ENCODE measurements around the gene TMC6. TPM values are rescaled to one million over a fixed set of nuclear protein-coding genes. Genes with fewer than 3 reads are reported as not detected.
A peak's percentile ranks its signal among the peaks of the same experiment; 100 is the strongest.
"Not testable (repeated sequence)": the region's sequence is repeated elsewhere in the genome, so short reads cannot be mapped to it uniquely, and the experiment has no call there.

Gene TMC6
- total and polyA plus RNA-seq, 12 donors: 22.8 to 109 (median 69.1) TPM

DNA sequence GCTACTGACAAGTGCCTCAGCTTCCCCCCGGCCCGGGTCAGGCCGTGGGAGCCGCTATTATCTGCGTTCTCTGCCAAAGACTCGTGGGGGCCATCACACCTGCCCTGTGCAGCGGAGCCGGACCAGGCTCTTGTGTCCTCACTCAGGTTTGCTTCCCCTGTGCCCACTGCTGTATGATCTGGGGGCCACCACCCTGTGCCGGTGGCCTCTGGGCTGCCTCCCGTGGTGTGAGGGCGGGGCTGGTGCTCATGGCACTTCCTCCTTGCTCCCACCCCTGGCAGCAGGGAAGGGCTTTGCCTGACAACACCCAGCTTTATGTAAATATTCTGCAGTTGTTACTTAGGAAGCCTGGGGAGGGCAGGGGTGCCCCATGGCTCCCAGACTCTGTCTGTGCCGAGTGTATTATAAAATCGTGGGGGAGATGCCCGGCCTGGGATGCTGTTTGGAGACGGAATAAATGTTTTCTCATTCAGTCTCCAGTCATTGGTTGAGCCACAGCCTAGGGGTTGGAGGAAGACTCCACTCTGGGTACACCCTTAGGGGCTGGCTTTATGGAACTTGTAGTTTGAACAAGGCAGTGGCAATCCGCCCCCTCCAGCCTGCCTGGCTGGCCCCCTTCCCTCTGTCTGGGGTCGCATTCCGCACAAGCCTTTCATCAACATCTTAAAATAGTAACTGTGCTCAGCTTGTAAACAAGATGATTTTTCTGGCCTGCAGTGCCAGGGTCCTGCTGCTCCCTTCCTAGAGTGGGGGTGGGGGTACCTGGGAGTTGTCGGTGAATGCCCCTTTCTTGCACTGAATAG is 43.9 kb upstream of the TMC6 start:
- 33 to 40% methylated on average over 19 of the region's 19 CpGs for WGBS, 2 donors

GRCh38 chr17:78171591-78172248 is 43.2 kb upstream of the TMC6 start:
- not testable (repeated sequence) for ATAC-seq, H3K27me3 ChIP-seq, H3K9me3 ChIP-seq, DNase-seq
- peaks cover 39 to 84% (median 68%) of the 10 kb centered on the region in 9 donors for H3K4me1 ChIP-seq
- H3K36me3 ChIP-seq: peaks cover 0 to 38% (median 10%) of the 10 kb centered on the region in 9 donors
- 78 to 84% methylated on average over 19 of the region's 19 CpGs for WGBS, 2 donors
- peak overlapping the region; percentile 80 to 94 (median 88) for H3K27ac ChIP-seq
- H3K4me3 ChIP-seq: peak overlapping the region in 2 of 10 donors; percentile 8 to 27
- intact Hi-C loops (cut with DNase I): loop anchor here in 4 of 10 donors (5.0 to 10.0 kb wide), 2 partner anchors 44 to 147 kb away; partner anchors contain the start of gene TMC6 (in 3 of the 4)

More for the DNA sequence above, 43.9 kb upstream of the TMC6 start:
- intact Hi-C loops (cut with DNase I): loop anchor here in 4 of 10 donors (5.0 to 10.0 kb wide), 2 partner anchors 45 to 148 kb away; partner anchors contain the start of gene TMC6 (in 3 of the 4)
- no peaks in the 10 kb centered on the region for H3K27me3 ChIP-seq
- H3K4me1 ChIP-seq: peaks cover 39 to 87% (median 70%) of the 10 kb centered on the region in 9 donors
- H3K9me3 ChIP-seq: no peaks in the 10 kb centered on the region
- H3K4me3 ChIP-seq: peak overlapping the region in 2 of 10 donors; percentile 8 to 27
- DNase-seq: peak; percentile 56 to 57
- H3K36me3 ChIP-seq: peaks cover 0 to 38% (median 10%) of the 10 kb centered on the region in 9 donors
- H3K27ac ChIP-seq: peak overlapping the region; percentile 80 to 94 (median 88)
- TF ChIP-seq, protein P1, sequence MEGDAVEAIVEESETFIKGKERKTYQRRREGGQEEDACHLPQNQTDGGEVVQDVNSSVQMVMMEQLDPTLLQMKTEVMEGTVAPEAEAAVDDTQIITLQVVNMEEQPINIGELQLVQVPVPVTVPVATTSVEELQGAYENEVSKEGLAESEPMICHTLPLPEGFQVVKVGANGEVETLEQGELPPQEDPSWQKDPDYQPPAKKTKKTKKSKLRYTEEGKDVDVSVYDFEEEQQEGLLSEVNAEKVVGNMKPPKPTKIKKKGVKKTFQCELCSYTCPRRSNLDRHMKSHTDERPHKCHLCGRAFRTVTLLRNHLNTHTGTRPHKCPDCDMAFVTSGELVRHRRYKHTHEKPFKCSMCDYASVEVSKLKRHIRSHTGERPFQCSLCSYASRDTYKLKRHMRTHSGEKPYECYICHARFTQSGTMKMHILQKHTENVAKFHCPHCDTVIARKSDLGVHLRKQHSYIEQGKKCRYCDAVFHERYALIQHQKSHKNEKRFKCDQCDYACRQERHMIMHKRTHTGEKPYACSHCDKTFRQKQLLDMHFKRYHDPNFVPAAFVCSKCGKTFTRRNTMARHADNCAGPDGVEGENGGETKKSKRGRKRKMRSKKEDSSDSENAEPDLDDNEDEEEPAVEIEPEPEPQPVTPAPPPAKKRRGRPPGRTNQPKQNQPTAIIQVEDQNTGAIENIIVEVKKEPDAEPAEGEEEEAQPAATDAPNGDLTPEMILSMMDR (IDR thresholded peaks at IDR 0.05): no peak
- ATAC-seq: peak; percentile 9 to 63 (median 36)

DNA sequence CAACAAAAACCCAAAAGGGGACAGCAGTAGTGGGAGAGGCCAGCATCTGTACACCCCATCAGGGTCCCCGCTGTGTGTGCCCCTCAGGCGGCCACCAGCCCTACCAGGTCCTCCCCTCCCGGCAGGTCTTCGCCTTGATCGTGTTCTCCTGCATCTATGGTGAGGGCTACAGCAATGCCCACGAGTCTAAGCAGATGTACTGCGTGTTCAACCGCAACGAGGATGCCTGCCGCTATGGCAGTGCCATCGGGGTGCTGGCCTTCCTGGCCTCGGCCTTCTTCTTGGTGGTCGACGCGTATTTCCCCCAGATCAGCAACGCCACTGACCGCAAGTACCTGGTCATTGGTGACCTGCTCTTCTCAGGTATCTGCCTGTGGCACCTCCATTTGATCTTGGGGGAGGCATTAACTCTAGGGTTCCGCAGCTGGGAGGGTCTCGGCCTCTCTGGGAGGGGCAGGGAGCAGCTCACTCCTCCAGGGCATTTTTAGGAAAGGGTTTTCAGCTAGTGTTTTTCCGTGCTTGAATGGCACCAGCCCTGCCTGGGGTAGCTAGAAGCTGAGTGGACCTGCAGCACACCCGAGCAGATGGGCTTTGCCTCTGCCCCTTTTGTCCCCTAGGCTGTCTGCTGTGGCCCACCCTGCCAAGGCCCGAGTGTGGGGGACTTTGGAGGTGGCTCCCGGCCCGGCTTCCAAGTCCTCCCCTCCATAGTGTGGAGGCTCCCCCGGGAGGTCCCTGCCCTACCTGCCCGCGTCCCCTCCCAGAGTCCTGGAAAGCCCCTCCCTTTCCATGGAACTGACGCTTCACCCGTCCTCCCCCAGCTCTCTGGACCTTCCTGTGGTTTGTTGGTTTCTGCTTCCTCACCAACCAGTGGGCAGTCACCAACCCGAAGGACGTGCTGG is 42.4 kb upstream of the TMC6 start:
- no peak overlapping the region for H3K4me3 ChIP-seq
- peak overlapping the region in 7 of 10 donors; percentile 82 to 94 (median 89) for H3K27ac ChIP-seq
- peaks cover 0 to 38% (median 10%) of the 10 kb centered on the region in 9 donors for H3K36me3 ChIP-seq
- TF ChIP-seq, protein P1 (IDR thresholded peaks at IDR 0.05): no peak
- H3K9me3 ChIP-seq: no peaks in the 10 kb centered on the region
- intact Hi-C loops (cut with DNase I): loop anchor here in 4 of 10 donors (5.0 to 10.0 kb wide), 2 partner anchors 44 to 146 kb away; partner anchors contain the start of gene TMC6 (in 3 of the 4)
- peaks cover 33 to 76% (median 61%) of the 10 kb centered on the region in 9 donors for H3K4me1 ChIP-seq
- no peaks in the 10 kb centered on the region for H3K27me3 ChIP-seq
- 82 to 85% methylated on average over 31 of the region's 31 CpGs for WGBS, 2 donors
- DNase-seq (no peak), ATAC-seq (no peak)
